EH (cell line): ENCODE measurements around the gene LCMT2.

ENCODE experiments used
- DNase-seq: peaks from one replicate; pipeline ENCODE4 v3.0.0-alpha.2; 2015; ENCODE audit warnings: low read depth

LCMT2 gene

GRCh38 chr15:43274136-43274535 is 56.2 kb downstream of the LCMT2 start:
- DNase-seq: peak; percentile 11
